GM23338 (cell line): ENCODE data around the gene MLEC.

Experiments used
- CREB1 ChIP-seq: fragments of 250-450 bp; sonication (Bioruptor Pico); IDR thresholded peaks from 2 replicates; pipeline ENCODE4 v1.5.0; 2020; ENCODE audit warnings: low read depth, mild to moderate bottlenecking, moderate library complexity
- ETS1 ChIP-seq: IDR thresholded peaks from 2 replicates; pipeline ENCODE4 v1.6.1; 2016; ENCODE audit warnings: antibody characterized with exemption
- EZH2 ChIP-seq: fragments of 200-600 bp; sonication (generic); IDR thresholded peaks from one replicate; pipeline ENCODE4 v1.8.0; 2017; ENCODE audit warnings: antibody characterized with exemption, mild to moderate bottlenecking, low read depth; ENCODE audit not compliant: unreplicated experiment
- EZH2phosphoT487 ChIP-seq: fragments of 200-600 bp; sonication (generic); IDR thresholded peaks from one replicate; pipeline ENCODE4 v1.8.1; 2018; ENCODE audit warnings: antibody characterized with exemption; ENCODE audit not compliant: unreplicated experiment
- JUNB ChIP-seq: IDR thresholded peaks from one replicate; pipeline ENCODE4 v1.6.1; 2016; ENCODE audit warnings: antibody characterized with exemption; ENCODE audit not compliant: unreplicated experiment
- NANOG ChIP-seq: IDR thresholded peaks from 2 replicates; pipeline ENCODE4 v1.6.1; 2016; ENCODE audit warnings: antibody characterized with exemption, borderline replicate concordance
- POLR2AphosphoS5 ChIP-seq: IDR thresholded peaks from 2 replicates; pipeline ENCODE4 v1.6.1; 2016; ENCODE audit warnings: antibody characterized with exemption, low read depth
- STAT1 ChIP-seq: IDR thresholded peaks from one replicate; pipeline ENCODE4 v1.6.1; 2016; ENCODE audit warnings: antibody characterized with exemption; ENCODE audit not compliant: unreplicated experiment
- ZNF114 ChIP-seq: fragments of 250-450 bp; sonication (Bioruptor Pico); IDR thresholded peaks from 2 replicates; pipeline ENCODE4 v1.5.0; 2020; ENCODE audit warnings: mild to moderate bottlenecking, moderate library complexity
- ZNF462 ChIP-seq: fragments of 250-450 bp; sonication (Bioruptor Pico); IDR thresholded peaks from 2 replicates; pipeline ENCODE4 v1.5.0; 2020; ENCODE audit warnings: mild to moderate bottlenecking, moderate library complexity
- TF ChIP-seq, protein P1 (sequence below), 2 experiments: fragments of 200-600 bp in 1 of 2; sonication (generic) in 1 of 2; conservative IDR thresholded peaks; 2 replicates each; pipeline versions ENCODE4 v1.5.1 to v1.6.1; 2016 to 2017; ENCODE audit warnings: antibody characterized with exemption in 2 of 2, low read depth in 2 of 2, mild to moderate bottlenecking in 2 of 2, moderate library complexity in 1 of 2
- TF ChIP-seq, protein P2 (sequence below): IDR thresholded peaks from one replicate; pipeline ENCODE4 v1.6.1; 2018; ENCODE audit warnings: antibody characterized with exemption; ENCODE audit not compliant: unreplicated experiment

DNA sequence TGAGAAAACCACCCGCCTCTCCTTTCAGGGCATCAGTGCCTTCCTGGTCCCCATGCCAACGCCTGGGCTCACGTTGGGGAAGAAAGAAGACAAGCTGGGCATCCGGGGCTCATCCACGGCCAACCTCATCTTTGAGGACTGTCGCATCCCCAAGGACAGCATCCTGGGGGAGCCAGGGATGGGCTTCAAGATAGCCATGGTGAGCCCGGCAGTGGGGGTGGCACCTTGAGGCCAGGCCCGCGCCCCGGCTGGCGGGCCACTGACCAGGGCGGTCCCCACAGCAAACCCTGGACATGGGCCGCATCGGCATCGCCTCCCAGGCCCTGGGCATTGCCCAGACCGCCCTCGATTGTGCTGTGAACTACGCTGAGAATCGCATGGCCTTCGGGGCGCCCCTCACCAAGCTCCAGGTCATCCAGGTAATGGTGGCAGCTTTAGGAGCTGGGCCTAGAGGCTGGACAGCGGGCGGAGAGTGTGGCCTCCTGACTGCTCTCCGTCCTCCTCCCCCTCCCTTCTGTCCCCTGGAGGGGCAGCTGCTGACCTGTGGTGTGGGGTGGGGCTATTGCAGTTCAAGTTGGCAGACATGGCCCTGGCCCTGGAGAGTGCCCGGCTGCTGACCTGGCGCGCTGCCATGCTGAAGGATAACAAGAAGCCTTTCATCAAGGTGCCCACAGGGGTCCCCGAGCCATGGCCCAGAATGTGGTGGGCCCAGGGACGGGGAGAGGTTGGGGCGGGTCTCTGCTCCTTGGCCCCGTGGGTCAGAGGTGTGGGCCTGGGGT, 51.5 kb downstream of the MLEC start:
- TF ChIP-seq, protein P1, sequence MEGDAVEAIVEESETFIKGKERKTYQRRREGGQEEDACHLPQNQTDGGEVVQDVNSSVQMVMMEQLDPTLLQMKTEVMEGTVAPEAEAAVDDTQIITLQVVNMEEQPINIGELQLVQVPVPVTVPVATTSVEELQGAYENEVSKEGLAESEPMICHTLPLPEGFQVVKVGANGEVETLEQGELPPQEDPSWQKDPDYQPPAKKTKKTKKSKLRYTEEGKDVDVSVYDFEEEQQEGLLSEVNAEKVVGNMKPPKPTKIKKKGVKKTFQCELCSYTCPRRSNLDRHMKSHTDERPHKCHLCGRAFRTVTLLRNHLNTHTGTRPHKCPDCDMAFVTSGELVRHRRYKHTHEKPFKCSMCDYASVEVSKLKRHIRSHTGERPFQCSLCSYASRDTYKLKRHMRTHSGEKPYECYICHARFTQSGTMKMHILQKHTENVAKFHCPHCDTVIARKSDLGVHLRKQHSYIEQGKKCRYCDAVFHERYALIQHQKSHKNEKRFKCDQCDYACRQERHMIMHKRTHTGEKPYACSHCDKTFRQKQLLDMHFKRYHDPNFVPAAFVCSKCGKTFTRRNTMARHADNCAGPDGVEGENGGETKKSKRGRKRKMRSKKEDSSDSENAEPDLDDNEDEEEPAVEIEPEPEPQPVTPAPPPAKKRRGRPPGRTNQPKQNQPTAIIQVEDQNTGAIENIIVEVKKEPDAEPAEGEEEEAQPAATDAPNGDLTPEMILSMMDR (conservative IDR thresholded peaks at IDR 0.05; ENCODE audit: low read depth in 2 of 2): no peak
- TF ChIP-seq POLR2AphosphoS5 (no peak), EZH2phosphoT487 (no peak), EZH2 (no peak), CREB1 (CRISPR knock-in tag) (no peak), STAT1 (no peak), JUNB (no peak), ETS1 (no peak), ZNF114 (CRISPR knock-in tag) (no peak), NANOG (no peak), ZNF462 (CRISPR knock-in tag) (no peak)
- TF ChIP-seq, protein P2, sequence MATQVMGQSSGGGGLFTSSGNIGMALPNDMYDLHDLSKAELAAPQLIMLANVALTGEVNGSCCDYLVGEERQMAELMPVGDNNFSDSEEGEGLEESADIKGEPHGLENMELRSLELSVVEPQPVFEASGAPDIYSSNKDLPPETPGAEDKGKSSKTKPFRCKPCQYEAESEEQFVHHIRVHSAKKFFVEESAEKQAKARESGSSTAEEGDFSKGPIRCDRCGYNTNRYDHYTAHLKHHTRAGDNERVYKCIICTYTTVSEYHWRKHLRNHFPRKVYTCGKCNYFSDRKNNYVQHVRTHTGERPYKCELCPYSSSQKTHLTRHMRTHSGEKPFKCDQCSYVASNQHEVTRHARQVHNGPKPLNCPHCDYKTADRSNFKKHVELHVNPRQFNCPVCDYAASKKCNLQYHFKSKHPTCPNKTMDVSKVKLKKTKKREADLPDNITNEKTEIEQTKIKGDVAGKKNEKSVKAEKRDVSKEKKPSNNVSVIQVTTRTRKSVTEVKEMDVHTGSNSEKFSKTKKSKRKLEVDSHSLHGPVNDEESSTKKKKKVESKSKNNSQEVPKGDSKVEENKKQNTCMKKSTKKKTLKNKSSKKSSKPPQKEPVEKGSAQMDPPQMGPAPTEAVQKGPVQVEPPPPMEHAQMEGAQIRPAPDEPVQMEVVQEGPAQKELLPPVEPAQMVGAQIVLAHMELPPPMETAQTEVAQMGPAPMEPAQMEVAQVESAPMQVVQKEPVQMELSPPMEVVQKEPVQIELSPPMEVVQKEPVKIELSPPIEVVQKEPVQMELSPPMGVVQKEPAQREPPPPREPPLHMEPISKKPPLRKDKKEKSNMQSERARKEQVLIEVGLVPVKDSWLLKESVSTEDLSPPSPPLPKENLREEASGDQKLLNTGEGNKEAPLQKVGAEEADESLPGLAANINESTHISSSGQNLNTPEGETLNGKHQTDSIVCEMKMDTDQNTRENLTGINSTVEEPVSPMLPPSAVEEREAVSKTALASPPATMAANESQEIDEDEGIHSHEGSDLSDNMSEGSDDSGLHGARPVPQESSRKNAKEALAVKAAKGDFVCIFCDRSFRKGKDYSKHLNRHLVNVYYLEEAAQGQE: no peak
